Measurements from ENCODE around the gene RBBP8.

RBBP8 gene

DNA sequence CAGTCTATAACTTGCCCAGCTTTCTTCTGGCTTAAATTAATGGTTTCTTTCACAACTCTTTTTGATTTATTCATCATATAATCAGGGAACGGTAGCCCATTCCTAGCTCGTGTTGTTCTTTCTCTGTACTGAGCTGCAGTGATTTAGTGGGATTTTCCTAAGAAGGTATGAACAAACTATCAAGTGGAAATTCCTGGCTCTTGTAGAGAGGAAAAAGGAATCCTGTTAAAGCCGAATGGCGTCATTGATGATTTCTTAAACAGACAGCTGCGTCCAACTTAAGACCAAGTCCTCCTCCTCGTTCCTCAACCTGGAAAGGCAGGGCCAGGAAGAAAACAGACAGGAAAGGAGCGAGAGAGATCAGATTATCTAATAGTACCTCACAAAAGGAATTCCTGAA lies 132.9 kb downstream of the RBBP8 start:
- DNase-seq: no peak

DNA sequence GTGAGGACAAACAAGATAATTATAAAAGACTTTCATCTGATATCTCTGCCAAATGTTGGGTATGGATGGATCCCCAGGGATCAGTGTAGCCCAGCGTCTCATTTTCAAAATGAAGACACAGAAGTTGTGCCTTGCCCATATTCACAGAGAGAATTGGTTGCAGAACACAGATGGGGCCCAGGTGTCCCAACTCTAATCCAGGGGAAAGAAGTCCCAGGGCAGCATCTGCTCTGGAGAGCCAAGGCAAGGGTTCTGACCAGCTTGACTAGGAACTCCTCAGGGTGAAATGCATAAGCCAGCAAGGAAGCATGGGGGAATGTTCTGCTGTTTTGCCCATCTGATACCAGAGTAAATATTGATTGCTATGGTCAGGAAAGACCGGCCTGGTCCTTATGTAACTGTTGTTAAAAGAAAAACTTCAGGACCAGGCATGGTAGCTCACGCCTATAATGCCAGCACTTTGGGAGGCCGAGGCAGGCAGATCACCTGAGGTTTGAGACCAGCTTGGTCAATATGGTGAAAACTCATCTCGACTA lies 133.4 kb downstream of the RBBP8 start:
- DNase-seq: no peak

DNA sequence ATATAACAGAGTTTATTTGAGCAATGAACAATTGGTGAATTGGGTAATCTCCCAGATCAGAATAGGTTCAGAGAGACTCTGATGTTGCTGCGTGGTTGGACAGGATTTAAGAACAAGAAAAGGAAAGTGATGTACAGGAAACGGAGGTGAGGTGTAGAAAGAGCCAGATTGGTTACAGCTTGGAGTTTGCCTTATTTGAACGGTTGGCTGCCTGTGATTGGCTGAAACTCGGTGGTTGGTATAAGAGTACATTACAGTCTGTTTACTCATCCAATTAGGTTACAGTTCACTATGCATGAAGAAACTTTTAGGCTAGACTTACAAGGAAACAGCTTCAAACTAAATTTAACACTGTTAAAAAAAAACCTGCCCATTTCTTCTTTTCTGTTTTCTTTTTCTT lies 134.1 kb downstream of the RBBP8 start:
- DNase-seq: no peak

DNA sequence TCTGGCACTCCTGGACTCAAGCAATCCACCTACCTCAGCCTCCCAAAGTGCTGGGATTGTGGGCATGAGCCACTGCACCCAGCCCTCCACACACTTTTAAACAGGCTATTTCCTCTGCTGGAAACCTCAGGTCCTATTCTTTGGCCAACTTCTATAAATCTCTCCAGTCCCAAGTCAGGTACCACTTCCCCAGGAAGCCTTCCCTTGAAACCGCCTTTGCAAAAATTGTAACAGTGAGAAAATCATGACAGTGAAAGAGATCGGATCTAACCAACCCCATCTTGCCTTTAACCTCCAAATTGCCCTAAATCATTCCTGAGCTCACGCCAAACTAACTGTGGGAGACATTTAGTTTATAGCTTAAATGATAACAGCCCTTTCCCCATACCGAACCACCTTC lies 134.9 kb downstream of the RBBP8 start:
- no peak for DNase-seq

DNA sequence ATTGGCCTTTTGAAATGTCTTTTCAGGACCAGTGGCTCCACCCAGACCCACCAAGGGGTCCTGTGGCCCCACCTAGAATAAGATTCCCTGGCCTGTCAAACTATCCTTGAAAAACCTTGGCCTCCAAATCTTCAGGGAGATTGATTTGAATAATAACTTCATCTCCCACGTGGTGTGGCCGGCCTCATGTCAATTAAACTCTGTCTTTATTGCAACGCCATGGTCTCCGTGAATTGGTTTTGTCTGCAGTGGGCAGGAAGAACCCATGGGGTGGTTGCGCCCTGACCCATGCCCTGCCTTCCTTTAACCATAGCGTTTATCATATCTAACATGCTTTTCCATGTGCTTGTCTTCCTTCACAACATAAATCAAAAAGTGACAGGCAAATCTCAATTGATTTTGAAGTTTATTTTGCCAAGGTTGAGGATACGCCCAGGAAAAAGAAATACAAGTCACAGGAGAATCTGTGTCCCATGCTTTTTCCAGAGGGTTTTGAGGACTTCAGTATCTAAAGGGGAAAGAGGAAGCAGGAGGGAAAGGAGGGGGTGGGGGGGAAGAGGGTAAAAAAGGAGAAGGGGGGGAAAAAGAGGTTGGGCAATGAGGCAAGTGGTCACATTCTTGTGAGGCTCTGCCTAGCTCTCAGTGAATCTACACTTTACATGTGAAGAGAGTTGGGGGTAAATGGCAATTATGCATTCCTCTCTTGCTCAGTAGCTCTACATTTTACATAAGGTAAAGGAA lies 135.6 kb downstream of the RBBP8 start:
- DNase-seq: no peak

- no peak for DNase-seq
These were observed 136.4 kb downstream of the RBBP8 start for GRCh38 chr18:23069481-23069880.

- DNase-seq: no peak
These were observed 136.8 kb downstream of the RBBP8 start for GRCh38 chr18:23069898-23070297.

DNA sequence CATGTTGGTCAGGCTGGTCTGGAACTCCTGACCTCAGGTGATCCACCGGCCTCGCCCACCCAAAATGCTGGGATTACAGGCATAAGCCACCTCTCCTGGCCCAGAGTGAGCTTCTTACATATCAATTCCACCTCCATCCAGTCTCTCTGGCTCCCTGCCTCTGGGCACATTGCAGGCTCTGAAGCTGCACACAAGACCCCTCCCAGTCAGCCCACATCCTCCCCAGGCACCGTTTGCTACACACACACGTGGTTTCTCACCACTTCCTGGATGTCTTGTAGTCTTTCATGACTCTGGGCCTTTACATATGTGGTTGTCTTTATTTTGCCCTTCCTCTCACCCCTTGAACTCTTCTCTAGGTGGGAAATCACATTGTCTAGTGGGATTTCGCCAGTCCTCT lies 138.2 kb downstream of the RBBP8 start:
- DNase-seq: no peak

- DNase-seq: no peak
These were observed 139.0 kb downstream of the RBBP8 start for GRCh38 chr18:23072079-23072478.

- no peak for DNase-seq
These were observed 141.0 kb downstream of the RBBP8 start for GRCh38 chr18:23073996-23074606.

All from NCI-H510A (cell line).